GM12875 (cell line): ENCODE data around the gene NAP1L2.
"Not testable (repeated sequence)": the region's sequence is repeated elsewhere in the genome, so short reads cannot be mapped to it uniquely, and the experiment has no call there.

Source experiments
- H3K4me3 ChIP-seq: one replicate; pipeline ENCODE4 v1.5.1; 2011; ENCODE audit warnings: low read depth, low read length, control low read depth
- CTCF ChIP-seq: IDR thresholded peaks from 2 replicates; pipeline ENCODE4 v1.5.1; 2011; ENCODE audit warnings: low read depth, mild to moderate bottlenecking, control low read depth, inconsistent platforms, low read length, moderate library complexity, borderline replicate concordance; ENCODE audit not compliant: insufficient read depth

Gene NAP1L2

DNA sequence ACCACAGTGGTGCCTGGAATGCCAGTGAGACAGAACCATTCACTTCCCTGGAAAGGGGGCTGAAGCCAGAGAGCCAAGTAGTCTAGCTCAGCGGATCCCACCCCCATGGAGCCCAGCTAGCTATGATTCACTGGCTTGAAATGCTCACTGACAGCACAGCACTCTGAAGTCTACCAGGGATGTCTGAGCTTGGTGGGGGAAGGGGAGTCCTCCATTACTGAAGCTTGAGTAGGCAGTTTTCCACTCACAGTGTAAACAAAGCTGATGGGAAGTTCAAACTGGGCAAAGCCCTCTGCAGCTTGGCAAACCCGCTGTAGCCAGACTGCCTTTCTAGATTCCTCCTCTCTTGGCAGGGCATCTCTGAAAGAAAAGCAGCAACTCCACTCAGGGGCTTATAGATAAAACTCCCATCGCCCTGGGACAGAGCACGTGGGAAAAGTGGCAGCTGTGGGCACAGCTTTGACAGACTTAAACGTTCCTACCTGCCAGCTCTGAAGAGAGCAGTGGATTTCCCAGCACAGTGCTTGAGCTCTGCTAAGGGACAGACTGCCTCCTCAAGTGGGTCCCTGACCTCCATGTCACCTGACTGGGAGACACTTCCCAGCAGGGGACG, 32.0 kb downstream of the NAP1L2 start:
- H3K4me3 ChIP-seq, result no peak overlapping the region
- TF ChIP-seq CTCF, result no peak

DNA sequence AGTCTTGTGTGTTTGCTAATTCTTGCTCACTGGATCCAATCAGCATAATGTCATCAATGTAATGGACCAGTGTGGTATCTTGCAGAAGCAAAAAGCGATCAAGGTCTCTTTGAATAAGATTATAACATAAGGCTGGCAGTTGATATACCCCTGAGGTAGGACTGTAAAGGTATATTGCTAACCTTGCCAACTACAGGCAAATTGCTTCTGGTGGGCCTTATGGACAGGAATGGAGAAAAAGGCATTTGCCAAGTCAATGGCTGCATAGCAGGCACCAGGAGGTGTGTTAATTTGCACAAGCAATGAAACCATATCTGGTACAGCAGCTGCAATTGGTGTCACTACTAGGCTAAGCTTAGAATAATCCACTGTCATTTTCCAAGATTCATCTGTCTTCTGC, 45.7 kb downstream of the NAP1L2 start:
- H3K4me3 ChIP-seq, result not testable (repeated sequence)
